SK-N-SH (cell line): ENCODE results near the gene FLNA. TPM values are rescaled to one million over a fixed set of nuclear protein-coding genes. Genes with fewer than 3 reads are reported as not detected.

Experiments
- CTCF ChIA-PET: fragments of 300-600, 350-600 bp; formaldehyde crosslinking; extraction: SDS; loops from one replicate; lab custom pipeline; 2021; lab: Yijun Ruan, JAX
- POLR2A ChIA-PET: fragments of 350-600 bp; sonication (Branson Sonifier 250); formaldehyde crosslinking; extraction: SDS; loops from one replicate; lab custom pipeline; 2020; ENCODE audit warnings: antibody characterized with exemption, inconsistent platforms; lab: Yijun Ruan, JAX
- DNase-seq: peaks from one replicate; pipeline ENCODE4 v3.0.0; 2012
- H2AFZ ChIP-seq: fragments of 200-600 bp; sonication (generic); 2 replicates; pipeline ENCODE4 v1.8.1; 2016; ENCODE audit warnings: antibody characterized with exemption, mild to moderate bottlenecking, low read depth
- H3F3A ChIP-seq: fragments of 200-600 bp; sonication (generic); replicated peaks from 2 replicates; pipeline ENCODE3; 2016; ENCODE audit warnings: antibody characterized with exemption, mild to moderate bottlenecking; ENCODE audit not compliant: insufficient read depth
- H3K27ac ChIP-seq, 2 experiments: fragments of 200-500 bp in 1 of 2; fragments of 200-600 bp in 1 of 2; sonication (Bioruptor generic) in 1 of 2; sonication (generic), shearing (Covaris generic) in 1 of 2; 2 replicates each; pipeline versions ENCODE4 v1.5.1 to v1.6.1; 2014 to 2016; ENCODE audit warnings: low read depth in 2 of 2, inconsistent platforms in 1 of 2, low read length in 1 of 2, mild to moderate bottlenecking in 1 of 2, mixed read lengths in 1 of 2
- H3K27me3 ChIP-seq: fragments of 200-600 bp; sonication (generic), shearing (Covaris generic); 2 replicates; pipeline ENCODE4 v1.6.1; 2016; ENCODE audit warnings: mixed run types; ENCODE audit not compliant: insufficient read depth
- H3K36me3 ChIP-seq, 2 experiments: fragments of 200-500 bp in 1 of 2; fragments of 200-600 bp in 1 of 2; sonication (Bioruptor generic) in 1 of 2; sonication (generic) in 1 of 2; replicated peaks in 1 of 2; 2 replicates each; pipeline versions ENCODE3 to v1.5.1; 2014 to 2016; ENCODE audit warnings: low read length in 1 of 2, mild to moderate bottlenecking in 1 of 2; ENCODE audit not compliant: insufficient read depth in 2 of 2, control insufficient read depth in 1 of 2
- H3K4me1 ChIP-seq, 2 experiments: fragments of 200-500 bp in 1 of 2; fragments of 200-600 bp in 1 of 2; sonication (Bioruptor generic) in 1 of 2; sonication (generic), shearing (Covaris generic) in 1 of 2; 2 replicates each; pipeline versions ENCODE4 v1.5.1 to v1.6.1; 2014 to 2016; ENCODE audit warnings: low read depth in 1 of 2, low read length in 1 of 2, mixed run types in 1 of 2; ENCODE audit not compliant: insufficient read depth in 2 of 2, control insufficient read depth in 1 of 2
- H3K4me2 ChIP-seq: fragments of 200-600 bp; sonication (generic), shearing (Covaris generic); 2 replicates; pipeline ENCODE4 v1.6.1; 2017; ENCODE audit warnings: mixed run types
- H3K4me3 ChIP-seq, 2 experiments: fragments of 200-500 bp in 1 of 2; fragments of 200-600 bp in 1 of 2; sonication (Bioruptor generic) in 1 of 2; sonication (generic), shearing (Covaris generic) in 1 of 2; 2 replicates each; pipeline versions ENCODE4 v1.5.1 to v1.8.1; 2014 to 2016; ENCODE audit warnings: low read depth in 2 of 2, inconsistent platforms in 1 of 2, low read length in 1 of 2, mild to moderate bottlenecking in 1 of 2, mixed read lengths in 1 of 2, moderate library complexity in 1 of 2
- H3K79me2 ChIP-seq: fragments of 200-600 bp; sonication (generic); 2 replicates; pipeline ENCODE4 v1.8.1; 2017; ENCODE audit warnings: mild to moderate bottlenecking; ENCODE audit not compliant: insufficient read depth
- H3K9ac ChIP-seq: fragments of 200-600 bp; sonication (generic); 2 replicates; pipeline ENCODE4 v1.6.1; 2017; ENCODE audit warnings: mixed run types
- H3K9me2 ChIP-seq: fragments of 200-600 bp; sonication (generic); 2 replicates; pipeline ENCODE4 v1.6.1; 2017; ENCODE audit warnings: mixed run types
- H3K9me3 ChIP-seq: fragments of 200-600 bp; sonication (generic); 2 replicates; pipeline ENCODE4 v1.6.1; 2017; ENCODE audit warnings: mixed run types, mild to moderate bottlenecking, moderate library complexity
- H4K20me1 ChIP-seq: fragments of 200-600 bp; sonication (generic); 2 replicates; pipeline ENCODE4 v1.6.1; 2017; ENCODE audit warnings: mild to moderate bottlenecking, mixed run types; ENCODE audit not compliant: insufficient read depth
- CHD2 ChIP-seq: fragments of 150-350 bp; IDR thresholded peaks from 2 replicates; pipeline ENCODE4 v1.6.1; 2018; ENCODE audit warnings: low read length; ENCODE audit not compliant: partially characterized antibody
- FOXJ3 ChIP-seq: sonication (generic); formaldehyde crosslinking; IDR thresholded peaks from 2 replicates; pipeline ENCODE4 v1.5.1; 2020; ENCODE audit warnings: mild to moderate bottlenecking, missing genetic modification reagents
- FOXM1 ChIP-seq: IDR thresholded peaks from 2 replicates; pipeline ENCODE4 v1.4.0; 2012; ENCODE audit warnings: low read depth, mild to moderate bottlenecking
- GABPA ChIP-seq: IDR thresholded peaks from 2 replicates; pipeline ENCODE4 v1.4.0; 2012; ENCODE audit warnings: low read depth, mild to moderate bottlenecking
- JUND ChIP-seq: IDR thresholded peaks from 2 replicates; pipeline ENCODE4 v1.4.0; 2012
- MEF2A ChIP-seq: IDR thresholded peaks from 2 replicates; pipeline ENCODE4 v1.4.0; 2012; ENCODE audit warnings: low read depth, borderline replicate concordance
- NRF1 ChIP-seq: IDR thresholded peaks from 2 replicates; pipeline ENCODE4 v1.6.1; 2012; ENCODE audit warnings: low read depth, mild to moderate bottlenecking, low read length
- POLR2AphosphoS5 ChIP-seq: IDR thresholded peaks from 2 replicates; pipeline ENCODE4 v1.6.1; 2012; ENCODE audit warnings: low read depth, low read length
- RFX5 ChIP-seq: IDR thresholded peaks from 2 replicates; pipeline ENCODE4 v1.6.1; 2012; ENCODE audit warnings: mild to moderate bottlenecking, improper control_type of control experiment, low read length
- SMC3 ChIP-seq: IDR thresholded peaks from 2 replicates; pipeline ENCODE4 v1.6.1; 2012; ENCODE audit warnings: low read depth, low read length, improper control_type of control experiment
- TAF1 ChIP-seq: IDR thresholded peaks from 2 replicates; pipeline ENCODE4 v1.6.1; 2012; ENCODE audit warnings: low read depth, mild to moderate bottlenecking, low read length, moderate library complexity, borderline replicate concordance
- TCF12 ChIP-seq: IDR thresholded peaks from 2 replicates; pipeline ENCODE4 v1.4.0; 2012
- TEAD4 ChIP-seq: IDR thresholded peaks from 2 replicates; pipeline ENCODE4 v1.4.0; 2012; ENCODE audit warnings: mild to moderate bottlenecking, borderline replicate concordance; ENCODE audit not compliant: insufficient read depth
- WGBS: methylation state at CpG from one replicate; pipeline ENCODE4 v1.1.6; 2017; ENCODE audit warnings: low lambda C conversion rate; 5-methylcytosine and 5-hydroxymethylcytosine counted together
- polyA plus RNA-seq, 3 experiments: library from polyadenylated mRNA; depleted of rRNA; stranded (reverse); fragments of >200 nt; gene quantifications; 2 replicates each; pipeline ENCODE4 v1.2.3, GENCODE V29; 2012
- TF ChIP-seq, protein P1 (sequence below): IDR thresholded peaks from 2 replicates; pipeline ENCODE4 v1.4.0; 2012; ENCODE audit warnings: low read depth
- TF ChIP-seq, protein P2 (sequence below): IDR thresholded peaks from 2 replicates; pipeline ENCODE4 v1.6.1; 2012; ENCODE audit warnings: mild to moderate bottlenecking, low read depth, low read length, moderate library complexity
- TF ChIP-seq, protein P3 (sequence below): fragments of 150-350 bp; IDR thresholded peaks from 2 replicates; pipeline ENCODE4 v1.6.1; 2017; ENCODE audit warnings: antibody characterized with exemption, low read length, low read depth, borderline replicate concordance

The FLNA gene
- polyA plus RNA-seq, 1 of the 3 experiments (the other 2 are of a cell fraction): 550 TPM

DNA sequence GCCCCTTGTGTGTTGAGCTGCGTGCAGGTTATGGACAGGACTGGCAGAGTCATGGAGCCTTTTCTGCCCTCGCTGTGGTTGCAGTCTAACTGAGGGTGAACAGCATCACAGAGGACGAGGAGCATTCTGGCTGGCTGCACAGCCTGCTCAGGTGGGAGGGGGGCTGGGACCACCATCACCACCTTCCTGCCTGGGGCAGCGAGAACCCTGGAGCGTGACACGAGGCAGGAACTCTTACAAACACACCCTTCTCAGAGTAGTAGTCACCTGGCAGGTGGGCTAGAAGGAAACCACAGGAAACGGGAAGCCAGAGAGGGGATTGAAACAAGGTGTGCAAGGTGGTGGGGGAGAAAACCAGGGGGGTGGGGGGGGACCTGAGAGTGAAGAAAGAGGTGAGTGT lies 53.3 kb downstream of the FLNA start:
- TF ChIP-seq CHD2 (no peak), NRF1 (no peak), FOXM1 (no peak), TAF1 (no peak), RFX5 (no peak), POLR2AphosphoS5 (no peak), TEAD4 (no peak), SMC3 (no peak), TCF12 (no peak), FOXJ3 (CRISPR knock-in tag) (no peak), JUND (no peak), MEF2A (no peak), GABPA (no peak)
- TF ChIP-seq, protein P1, sequence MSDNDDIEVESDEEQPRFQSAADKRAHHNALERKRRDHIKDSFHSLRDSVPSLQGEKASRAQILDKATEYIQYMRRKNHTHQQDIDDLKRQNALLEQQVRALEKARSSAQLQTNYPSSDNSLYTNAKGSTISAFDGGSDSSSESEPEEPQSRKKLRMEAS: no peak
- TF ChIP-seq, protein P2, sequence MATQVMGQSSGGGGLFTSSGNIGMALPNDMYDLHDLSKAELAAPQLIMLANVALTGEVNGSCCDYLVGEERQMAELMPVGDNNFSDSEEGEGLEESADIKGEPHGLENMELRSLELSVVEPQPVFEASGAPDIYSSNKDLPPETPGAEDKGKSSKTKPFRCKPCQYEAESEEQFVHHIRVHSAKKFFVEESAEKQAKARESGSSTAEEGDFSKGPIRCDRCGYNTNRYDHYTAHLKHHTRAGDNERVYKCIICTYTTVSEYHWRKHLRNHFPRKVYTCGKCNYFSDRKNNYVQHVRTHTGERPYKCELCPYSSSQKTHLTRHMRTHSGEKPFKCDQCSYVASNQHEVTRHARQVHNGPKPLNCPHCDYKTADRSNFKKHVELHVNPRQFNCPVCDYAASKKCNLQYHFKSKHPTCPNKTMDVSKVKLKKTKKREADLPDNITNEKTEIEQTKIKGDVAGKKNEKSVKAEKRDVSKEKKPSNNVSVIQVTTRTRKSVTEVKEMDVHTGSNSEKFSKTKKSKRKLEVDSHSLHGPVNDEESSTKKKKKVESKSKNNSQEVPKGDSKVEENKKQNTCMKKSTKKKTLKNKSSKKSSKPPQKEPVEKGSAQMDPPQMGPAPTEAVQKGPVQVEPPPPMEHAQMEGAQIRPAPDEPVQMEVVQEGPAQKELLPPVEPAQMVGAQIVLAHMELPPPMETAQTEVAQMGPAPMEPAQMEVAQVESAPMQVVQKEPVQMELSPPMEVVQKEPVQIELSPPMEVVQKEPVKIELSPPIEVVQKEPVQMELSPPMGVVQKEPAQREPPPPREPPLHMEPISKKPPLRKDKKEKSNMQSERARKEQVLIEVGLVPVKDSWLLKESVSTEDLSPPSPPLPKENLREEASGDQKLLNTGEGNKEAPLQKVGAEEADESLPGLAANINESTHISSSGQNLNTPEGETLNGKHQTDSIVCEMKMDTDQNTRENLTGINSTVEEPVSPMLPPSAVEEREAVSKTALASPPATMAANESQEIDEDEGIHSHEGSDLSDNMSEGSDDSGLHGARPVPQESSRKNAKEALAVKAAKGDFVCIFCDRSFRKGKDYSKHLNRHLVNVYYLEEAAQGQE: no peak
- TF ChIP-seq, protein P3, sequence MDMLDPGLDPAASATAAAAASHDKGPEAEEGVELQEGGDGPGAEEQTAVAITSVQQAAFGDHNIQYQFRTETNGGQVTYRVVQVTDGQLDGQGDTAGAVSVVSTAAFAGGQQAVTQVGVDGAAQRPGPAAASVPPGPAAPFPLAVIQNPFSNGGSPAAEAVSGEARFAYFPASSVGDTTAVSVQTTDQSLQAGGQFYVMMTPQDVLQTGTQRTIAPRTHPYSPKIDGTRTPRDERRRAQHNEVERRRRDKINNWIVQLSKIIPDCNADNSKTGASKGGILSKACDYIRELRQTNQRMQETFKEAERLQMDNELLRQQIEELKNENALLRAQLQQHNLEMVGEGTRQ: no peak
- 29% methylated on average over 5 of the region's 7 CpGs for WGBS
- no peaks in the 10 kb centered on the region for H3K9me2 ChIP-seq
- H3F3A ChIP-seq: no peaks in the 10 kb centered on the region
- H3K9ac ChIP-seq: no peak overlapping the region
- no peaks in the 10 kb centered on the region for H3K36me3 ChIP-seq
- no peaks in the 10 kb centered on the region for H3K4me1 ChIP-seq
- peaks cover 68% of the 10 kb centered on the region for H3K27me3 ChIP-seq
- no peaks in the 10 kb centered on the region for H3K9me3 ChIP-seq
- POLR2A ChIA-PET: no interaction called here
- H3K27ac ChIP-seq: no peak overlapping the region
- no peaks in the 10 kb centered on the region for H3K79me2 ChIP-seq
- no peak overlapping the region for H3K4me2 ChIP-seq
- CTCF ChIA-PET: no interaction called here
- no peak for DNase-seq
- H3K4me3 ChIP-seq: no peak overlapping the region
- H2AFZ ChIP-seq: no peak overlapping the region
- no peaks in the 10 kb centered on the region for H4K20me1 ChIP-seq
